Fibroblast of skin of left quadriceps (primary cell): ENCODE measurements around the gene BASP1.

Experiments
- DNase-seq, 2 experiments: peaks; one replicate each; pipeline ENCODE4 v3.0.0-alpha.2; 2013; ENCODE audit warnings: low read depth in 2 of 2

BASP1 gene, protein sequence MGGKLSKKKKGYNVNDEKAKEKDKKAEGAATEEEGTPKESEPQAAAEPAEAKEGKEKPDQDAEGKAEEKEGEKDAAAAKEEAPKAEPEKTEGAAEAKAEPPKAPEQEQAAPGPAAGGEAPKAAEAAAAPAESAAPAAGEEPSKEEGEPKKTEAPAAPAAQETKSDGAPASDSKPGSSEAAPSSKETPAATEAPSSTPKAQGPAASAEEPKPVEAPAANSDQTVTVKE

DNA sequence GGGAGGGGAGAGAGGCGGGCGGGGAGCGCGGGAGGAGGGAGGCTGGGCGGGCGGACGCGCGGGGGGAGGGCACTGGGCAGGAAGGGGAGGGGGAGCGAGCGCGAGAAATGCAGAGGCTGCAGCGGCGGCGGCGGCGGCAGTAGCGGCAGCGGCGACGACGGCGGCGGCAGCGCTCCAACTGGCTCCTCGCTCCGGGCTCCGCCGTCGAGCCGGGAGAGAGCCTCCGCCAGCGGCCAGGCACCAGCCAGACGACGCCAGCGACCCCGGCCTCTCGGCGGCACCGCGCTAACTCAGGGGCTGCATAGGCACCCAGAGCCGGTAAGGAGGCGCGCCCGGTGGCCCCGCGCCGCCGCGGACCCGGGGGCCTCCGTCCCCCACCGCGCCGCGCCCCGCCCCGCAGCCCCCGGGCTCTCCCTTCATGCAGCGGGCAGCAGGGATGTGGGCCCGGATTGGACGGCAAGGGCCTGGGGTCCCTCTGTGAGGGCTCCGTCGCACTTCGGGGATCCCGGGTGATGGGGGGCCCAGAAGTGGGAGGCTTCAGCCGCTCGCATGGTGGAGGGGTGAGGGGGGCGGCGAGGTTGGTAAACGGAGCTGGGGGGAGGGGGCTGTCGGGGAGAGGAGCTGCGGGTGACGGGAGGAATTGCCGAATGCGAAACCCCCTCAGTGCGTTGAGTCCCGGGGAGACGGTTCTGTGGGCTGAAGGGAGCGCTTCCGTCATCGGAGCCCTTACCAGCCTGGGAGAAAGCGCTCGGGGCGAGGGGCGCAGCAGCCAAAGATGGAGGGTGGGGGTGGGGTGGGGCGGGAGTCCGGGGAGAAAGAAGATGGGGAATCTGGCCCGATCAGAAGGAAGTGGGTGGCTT lies at the start of gene BASP1:
Gene BASP1, plus strand, starts transcription at position 139 of the 860 bp plus-strand sequence. CDS start 57,586 bp downstream, outside the sequence.
- DNase-seq = peak; percentile 66 to 67

- peak; percentile 69 to 72 for DNase-seq
Measured at GRCh38 chr5:17169507-17169906, 47.9 kb upstream of the BASP1 start.

DNA sequence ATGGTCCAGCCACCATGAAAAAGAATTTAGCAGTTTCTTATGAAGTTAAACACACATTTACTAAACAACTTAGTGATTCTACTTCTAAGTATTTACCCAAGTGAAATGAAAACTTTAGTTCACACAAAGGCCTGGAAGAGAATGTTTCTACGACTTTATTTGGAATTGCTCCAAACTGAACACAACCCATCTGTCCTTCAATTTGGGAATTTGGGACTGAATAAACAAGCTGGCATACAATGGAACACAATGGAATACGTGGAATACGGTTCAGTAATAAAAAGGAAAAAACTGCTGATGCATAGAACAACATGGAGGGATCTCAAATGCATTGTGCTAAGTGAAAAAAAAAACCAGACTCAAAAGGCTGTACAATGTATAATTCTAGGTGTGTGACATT lies 44.6 kb upstream of the BASP1 start:
- DNase-seq = no peak

DNA sequence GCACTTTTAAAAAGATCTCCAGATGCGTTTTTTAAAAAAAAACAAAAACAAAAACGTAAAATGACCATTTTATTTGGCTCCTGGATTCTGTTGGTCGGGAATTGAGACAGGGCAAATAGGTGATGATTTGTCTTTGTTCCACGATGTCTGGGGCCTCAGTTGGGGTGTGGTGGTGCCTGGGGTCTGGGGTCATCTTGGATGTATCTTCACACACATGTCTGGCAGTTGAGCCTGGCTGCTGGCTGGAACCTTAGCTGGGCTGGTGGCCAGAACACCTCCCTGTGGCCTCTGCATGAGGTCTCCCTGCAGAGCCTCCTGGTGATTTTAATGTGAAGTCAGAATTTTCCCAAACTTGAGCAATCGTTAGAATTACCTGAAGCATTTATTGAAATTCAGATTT lies 42.5 kb upstream of the BASP1 start:
- no peak for DNase-seq

DNA sequence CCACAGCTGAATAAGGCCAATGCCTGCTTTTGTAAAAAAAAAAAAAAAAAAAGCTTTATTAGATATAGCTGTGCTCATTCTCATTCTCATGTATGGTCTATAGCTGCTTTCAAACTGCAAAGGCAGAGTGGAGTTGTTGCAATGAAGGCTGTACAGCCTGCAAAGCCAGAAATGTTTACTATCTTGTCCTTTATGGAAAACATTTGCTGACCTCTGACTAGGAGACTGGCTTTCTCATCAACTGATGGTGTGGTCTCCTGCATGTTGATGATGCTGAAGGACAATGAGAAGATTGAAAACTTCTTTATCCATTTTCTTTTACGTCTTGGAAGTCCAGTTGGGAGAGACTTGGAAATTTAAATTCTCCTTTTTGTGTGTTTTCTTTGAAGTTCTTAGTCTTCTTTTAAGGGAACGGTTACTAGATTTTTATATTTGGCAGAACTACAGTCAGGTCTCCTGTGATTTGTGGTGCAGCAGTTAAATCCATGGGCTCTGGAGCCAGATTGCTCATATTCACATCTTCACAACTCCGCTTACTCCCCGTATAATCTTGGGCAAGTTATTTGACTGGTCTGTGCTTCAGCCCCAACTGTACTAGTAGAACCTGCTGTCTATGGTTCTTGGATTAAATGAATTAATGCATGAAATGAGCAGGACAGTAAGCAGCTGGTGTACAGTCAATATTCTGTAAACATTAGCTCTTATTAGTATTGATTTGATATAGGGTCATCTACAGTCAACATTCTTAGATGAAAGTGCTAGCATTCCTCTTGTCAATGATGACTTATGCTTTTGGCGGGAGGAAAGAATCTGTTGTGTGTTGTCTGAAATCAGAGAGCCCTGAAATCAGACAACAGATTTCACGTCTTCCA lies 39.7 kb upstream of the BASP1 start:
- no peak for DNase-seq

DNA sequence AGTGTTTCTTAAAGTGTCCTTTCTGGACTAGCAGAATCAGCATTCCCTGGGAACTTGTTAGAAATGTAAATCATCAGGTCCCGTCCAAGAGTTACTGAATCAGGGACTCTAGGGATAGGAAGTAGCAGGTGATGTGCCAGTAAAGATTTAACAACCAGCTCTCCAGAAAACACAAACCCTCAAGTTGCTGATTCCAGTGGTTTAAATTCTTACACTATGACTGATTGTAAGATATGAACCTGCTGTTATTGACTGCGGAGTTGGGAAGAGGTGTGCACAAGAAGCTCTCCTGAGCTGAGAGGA lies 39.1 kb upstream of the BASP1 start:
- DNase-seq = no peak

DNA sequence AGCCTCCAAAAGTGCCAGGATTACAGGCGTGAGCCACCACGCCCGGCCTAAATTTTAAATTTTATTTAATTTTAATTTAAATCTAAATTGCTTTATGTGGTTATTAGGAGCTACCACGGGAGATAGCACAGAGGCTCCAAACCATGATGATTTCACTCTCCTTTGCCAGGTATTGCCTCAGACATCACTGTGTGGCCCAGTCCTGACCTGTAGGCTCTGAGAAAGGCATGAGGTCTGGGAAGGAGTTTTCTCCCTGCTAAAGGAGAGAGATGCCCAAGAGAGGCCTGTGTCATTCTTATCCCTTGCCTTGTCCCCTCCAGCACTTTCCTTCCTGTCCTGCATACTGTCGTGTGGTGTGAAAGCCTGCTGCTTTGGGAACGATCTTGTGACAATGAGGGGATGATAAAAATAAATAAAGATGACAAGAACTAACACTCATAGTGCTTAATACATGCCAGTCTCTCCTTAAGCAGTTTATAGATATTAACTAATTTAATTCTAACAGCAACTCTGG lies 37.0 kb upstream of the BASP1 start:
- DNase-seq = no peak

- DNase-seq = peak; percentile 89
Measured at GRCh38 chr5:17180864-17181723, 36.3 kb upstream of the BASP1 start.

GRCh38 chr5:17182494-17182893 lies 34.9 kb upstream of the BASP1 start:
- no peak for DNase-seq

GRCh38 chr5:17182981-17183380 lies 34.5 kb upstream of the BASP1 start:
- peak; percentile 47 to 56 for DNase-seq

DNA sequence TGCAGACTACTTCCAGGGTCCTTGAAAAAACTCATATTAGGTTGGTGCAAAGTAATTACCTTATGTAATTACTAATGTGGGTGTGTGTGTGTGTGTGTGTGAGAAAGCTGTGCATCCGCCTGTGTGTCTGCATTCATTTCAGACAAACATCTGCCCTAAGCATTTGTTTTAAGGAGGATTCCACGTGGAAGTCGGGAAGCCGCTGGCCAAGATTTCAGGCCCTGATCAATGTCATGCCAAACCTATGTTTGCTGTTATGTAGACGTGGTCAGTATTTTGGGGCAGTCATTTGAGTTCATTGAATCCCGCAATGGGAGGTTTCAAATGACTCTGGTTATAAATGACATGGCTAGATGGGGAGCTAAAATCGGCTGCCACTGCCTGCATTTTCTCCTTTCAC lies 33.6 kb upstream of the BASP1 start:
- DNase-seq = no peak

- no peak for DNase-seq
Measured at GRCh38 chr5:17184588-17184987, 32.8 kb upstream of the BASP1 start.

GRCh38 chr5:17185349-17185748 lies 32.1 kb upstream of the BASP1 start:
- no peak for DNase-seq

DNA sequence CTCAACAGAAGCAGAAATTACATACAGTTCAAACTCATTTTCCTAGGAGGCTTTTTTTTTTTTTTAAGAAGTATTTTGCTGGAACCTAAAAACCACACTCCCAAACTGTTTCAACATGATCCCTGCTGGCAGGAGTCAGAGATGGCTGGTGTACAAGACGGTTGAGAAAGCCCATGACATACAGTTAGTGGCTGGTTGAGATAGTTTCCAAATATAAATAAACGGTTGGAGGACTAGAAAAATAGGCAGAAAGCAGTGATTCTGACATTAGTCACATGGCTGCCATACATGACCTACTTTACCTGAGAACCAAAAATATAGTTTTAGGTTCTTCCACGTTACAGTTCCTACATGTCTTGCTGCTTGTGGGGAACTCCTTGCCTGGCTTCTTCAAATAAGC lies 31.7 kb upstream of the BASP1 start:
- DNase-seq = peak; percentile 85 to 86

GRCh38 chr5:17186256-17186655 lies 31.2 kb upstream of the BASP1 start:
- no peak for DNase-seq

DNA sequence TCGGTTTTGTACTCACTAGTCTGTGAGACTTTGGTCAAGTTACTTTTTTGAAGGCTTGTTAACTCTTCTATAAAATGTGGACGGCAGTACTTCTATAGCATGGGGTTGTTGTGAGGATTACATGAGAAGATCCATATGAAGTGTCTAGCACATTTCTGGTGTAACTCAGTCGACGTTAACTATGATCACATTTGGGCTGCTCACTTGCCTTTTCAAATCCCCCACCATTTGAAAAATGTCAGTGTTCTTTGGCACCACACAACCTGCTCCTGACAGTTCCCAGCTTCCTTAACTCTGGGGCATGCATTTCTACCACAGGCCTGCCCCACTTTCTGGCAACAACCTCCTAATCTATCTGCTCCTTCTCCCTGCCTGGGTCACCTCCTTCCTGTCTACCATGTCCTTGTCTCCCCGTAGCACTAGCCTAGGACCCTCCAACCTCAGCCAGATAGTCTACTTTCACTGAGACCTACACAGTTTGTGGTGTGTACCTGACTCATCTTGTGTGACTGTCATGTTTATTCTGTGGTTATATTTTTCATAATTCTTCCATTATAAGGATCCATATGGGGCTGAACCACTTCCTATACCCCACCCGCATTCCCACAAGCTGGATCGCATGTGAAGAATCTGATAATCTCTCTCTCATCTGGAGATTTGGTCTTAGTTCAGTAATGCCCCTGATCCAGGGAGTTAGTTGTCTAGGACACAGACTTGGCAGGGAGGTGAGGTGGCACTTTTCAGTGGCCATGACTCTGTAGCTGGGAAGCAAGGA lies 30.2 kb upstream of the BASP1 start:
- peak in 1 of 2 experiments; percentile 31 for DNase-seq

DNA sequence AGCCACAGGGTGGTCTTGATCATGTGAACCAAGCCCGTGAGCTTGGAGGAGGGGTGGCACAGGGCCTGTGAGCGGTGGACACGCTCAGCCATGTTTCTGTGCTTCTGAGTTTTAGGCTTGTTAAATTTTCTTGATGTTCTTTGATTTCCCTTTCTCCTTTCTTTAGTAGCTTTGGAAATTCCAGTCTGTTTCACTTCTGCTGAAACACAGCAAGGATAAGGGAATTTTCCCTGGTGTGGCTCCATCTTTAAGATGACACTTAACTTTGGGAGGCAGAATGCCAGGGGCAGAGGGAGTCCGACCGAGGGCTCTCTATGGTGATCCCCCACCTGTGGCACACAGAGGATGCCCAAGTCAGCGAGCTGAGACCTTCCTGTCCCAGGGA lies 29.7 kb upstream of the BASP1 start:
- no peak for DNase-seq

- DNase-seq = peak; percentile 60 to 61
Measured at GRCh38 chr5:17189381-17190036, 27.9 kb upstream of the BASP1 start.

- DNase-seq = peak; percentile 64
Measured at GRCh38 chr5:17190242-17190778, 27.1 kb upstream of the BASP1 start.
